ENCODE measurements around the gene FFAR3.

DNA sequence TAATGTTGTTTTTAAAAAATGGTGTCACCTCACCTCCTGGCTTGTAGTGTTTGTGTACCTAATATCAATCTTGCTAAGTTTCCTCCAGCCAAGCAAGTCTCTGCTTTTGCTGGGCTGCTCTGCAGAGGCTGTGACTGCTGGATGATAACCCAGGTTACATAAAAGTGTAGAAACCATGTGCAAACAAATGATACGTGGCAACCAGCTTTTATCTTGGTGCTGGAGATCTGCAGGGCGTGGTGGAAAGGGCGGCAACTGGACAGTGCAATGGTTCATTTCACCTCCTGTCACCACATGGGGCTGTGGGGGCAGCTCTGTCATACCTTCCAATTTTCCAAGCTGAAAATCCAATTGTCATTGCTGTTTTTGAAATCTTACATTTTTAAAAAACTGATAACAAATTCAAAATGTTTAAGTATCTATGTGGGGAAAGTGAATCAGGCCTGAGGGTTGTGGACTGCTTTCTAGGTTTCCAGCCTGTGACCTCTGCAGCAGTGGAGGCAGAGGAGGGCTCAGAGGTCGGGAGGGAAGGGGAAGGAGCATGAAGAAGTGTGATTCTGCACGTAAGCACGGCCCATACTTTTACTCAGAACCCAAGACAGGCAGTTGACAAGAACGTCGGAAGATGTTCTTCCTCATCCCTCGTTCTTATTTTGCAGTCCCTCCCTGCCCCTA lies 22.3 kb downstream of the FFAR3 start:
- TF ChIP-seq, protein P1, sequence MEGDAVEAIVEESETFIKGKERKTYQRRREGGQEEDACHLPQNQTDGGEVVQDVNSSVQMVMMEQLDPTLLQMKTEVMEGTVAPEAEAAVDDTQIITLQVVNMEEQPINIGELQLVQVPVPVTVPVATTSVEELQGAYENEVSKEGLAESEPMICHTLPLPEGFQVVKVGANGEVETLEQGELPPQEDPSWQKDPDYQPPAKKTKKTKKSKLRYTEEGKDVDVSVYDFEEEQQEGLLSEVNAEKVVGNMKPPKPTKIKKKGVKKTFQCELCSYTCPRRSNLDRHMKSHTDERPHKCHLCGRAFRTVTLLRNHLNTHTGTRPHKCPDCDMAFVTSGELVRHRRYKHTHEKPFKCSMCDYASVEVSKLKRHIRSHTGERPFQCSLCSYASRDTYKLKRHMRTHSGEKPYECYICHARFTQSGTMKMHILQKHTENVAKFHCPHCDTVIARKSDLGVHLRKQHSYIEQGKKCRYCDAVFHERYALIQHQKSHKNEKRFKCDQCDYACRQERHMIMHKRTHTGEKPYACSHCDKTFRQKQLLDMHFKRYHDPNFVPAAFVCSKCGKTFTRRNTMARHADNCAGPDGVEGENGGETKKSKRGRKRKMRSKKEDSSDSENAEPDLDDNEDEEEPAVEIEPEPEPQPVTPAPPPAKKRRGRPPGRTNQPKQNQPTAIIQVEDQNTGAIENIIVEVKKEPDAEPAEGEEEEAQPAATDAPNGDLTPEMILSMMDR (IDR thresholded peaks at IDR 0.05) = no peak
- no peak for TF ChIP-seq POLR2A (IDR thresholded peaks at IDR 0.05)
